ENCODE measurements around the gene AGAP3. TPM values are rescaled to one million over a fixed set of nuclear protein-coding genes. Genes with fewer than 3 reads are reported as not detected.

The AGAP3 gene
- total RNA-seq, 1 experiment from 2014 or later, result 138 TPM

- intact Hi-C loops (cut with micrococcal nuclease), result loop anchor here (1.0 kb wide), 2 partner anchors 47 to 178 kb away; no protein-coding TSS in a partner anchor
- H3K36me3 Mint-ChIP-seq (ENCODE audit: insufficient read depth, unreplicated experiment), result peaks cover 40% of the 10 kb centered on the region
- no peak overlapping the region for H3K27ac Mint-ChIP-seq (ENCODE audit: low read depth, unreplicated experiment)
- BruUV-seq (replicated peaks), result no TSS peak
- CTCF ChIA-PET, result interaction anchor here (0.6 to 2.3 kb wide), 20 partner anchors 8 to 137 kb away, joined by 3 to 9 read pairs (median 4); no protein-coding TSS in a partner anchor
- DNase-seq (ENCODE audit: unreplicated experiment), result no peak
- no peaks in the 10 kb centered on the region for H3K9me3 Mint-ChIP-seq (ENCODE audit: unreplicated experiment)
- POLR2A ChIA-PET, result interaction anchor here (1.7 kb wide), 1 partner anchor 10 kb away, joined by 12 read pairs; no protein-coding TSS in a partner anchor
- H3K27me3 Mint-ChIP-seq (ENCODE audit: insufficient read depth, unreplicated experiment), result no peaks in the 10 kb centered on the region
- H3K4me3 Mint-ChIP-seq (ENCODE audit: unreplicated experiment), result no peak overlapping the region
- no peaks in the 10 kb centered on the region for H3K4me1 Mint-ChIP-seq (ENCODE audit: insufficient read depth, unreplicated experiment)
- no peak for TF ChIP-seq CTCF (IDR thresholded peaks at IDR 0.05; ENCODE audit: unreplicated experiment)
Observed at GRCh38 chr7:151124899-151125399, 38.7 kb downstream of the AGAP3 start.

GRCh38 chr7:151125470-151125845 lies 39.2 kb downstream of the AGAP3 start:
- no peak for TF ChIP-seq CTCF (IDR thresholded peaks at IDR 0.05; ENCODE audit: unreplicated experiment)
- no TSS peak for BruUV-seq (replicated peaks)
- DNase-seq (ENCODE audit: unreplicated experiment), result no peak
- ChIA-PET POLR2A (interaction anchor here (0.7 kb wide), 1 partner anchor 10 kb away, joined by 3 read pairs; no protein-coding TSS in a partner anchor), CTCF (interaction anchor here (0.6 to 1.7 kb wide), 3 partner anchors 10 to 46 kb away, joined by 3 to 6 read pairs (median 4); no protein-coding TSS in a partner anchor)
- Mint-ChIP-seq H3K36me3 (ENCODE audit: insufficient read depth, unreplicated experiment) (peaks cover 38% of the 10 kb centered on the region), H3K4me1 (ENCODE audit: insufficient read depth, unreplicated experiment) (no peaks in the 10 kb centered on the region), H3K4me3 (ENCODE audit: unreplicated experiment) (no peak overlapping the region), H3K9me3 (ENCODE audit: unreplicated experiment) (no peaks in the 10 kb centered on the region), H3K27ac (ENCODE audit: low read depth, unreplicated experiment) (no peak overlapping the region), H3K27me3 (ENCODE audit: insufficient read depth, unreplicated experiment) (no peaks in the 10 kb centered on the region)
- intact Hi-C loops (cut with micrococcal nuclease), result no loop called here

GRCh38 chr7:151125846-151126481 lies 39.7 kb downstream of the AGAP3 start:
- Mint-ChIP-seq H3K4me1 (ENCODE audit: insufficient read depth, unreplicated experiment) (no peaks in the 10 kb centered on the region), H3K27me3 (ENCODE audit: insufficient read depth, unreplicated experiment) (no peaks in the 10 kb centered on the region), H3K4me3 (ENCODE audit: unreplicated experiment) (no peak overlapping the region), H3K36me3 (ENCODE audit: insufficient read depth, unreplicated experiment) (peaks cover 38% of the 10 kb centered on the region), H3K27ac (ENCODE audit: low read depth, unreplicated experiment) (no peak overlapping the region), H3K9me3 (ENCODE audit: unreplicated experiment) (no peaks in the 10 kb centered on the region)
- no peak for TF ChIP-seq CTCF (IDR thresholded peaks at IDR 0.05; ENCODE audit: unreplicated experiment)
- CTCF ChIA-PET, result interaction anchor here (0.6 kb wide), 1 partner anchor 12 kb away, joined by 3 read pairs; no protein-coding TSS in a partner anchor
- no TSS peak for BruUV-seq (replicated peaks)
- intact Hi-C loops (cut with micrococcal nuclease), result no loop called here
- POLR2A ChIA-PET, result interaction anchor here (0.7 kb wide), 1 partner anchor 11 kb away, joined by 3 read pairs; no protein-coding TSS in a partner anchor
- no peak for DNase-seq (ENCODE audit: unreplicated experiment)

- no peak overlapping the region for H3K4me3 Mint-ChIP-seq (ENCODE audit: unreplicated experiment)
- no peaks in the 10 kb centered on the region for H3K4me1 Mint-ChIP-seq (ENCODE audit: insufficient read depth, unreplicated experiment)
- H3K9me3 Mint-ChIP-seq (ENCODE audit: unreplicated experiment), result no peaks in the 10 kb centered on the region
- POLR2A ChIA-PET, result no interaction called here
- intact Hi-C loops (cut with micrococcal nuclease), result no loop called here
- no peak overlapping the region for H3K27ac Mint-ChIP-seq (ENCODE audit: low read depth, unreplicated experiment)
- peaks cover 39% of the 10 kb centered on the region for H3K36me3 Mint-ChIP-seq (ENCODE audit: insufficient read depth, unreplicated experiment)
- TF ChIP-seq CTCF (IDR thresholded peaks at IDR 0.05; ENCODE audit: unreplicated experiment), result no peak
- CTCF ChIA-PET, result interaction anchor here (1.2 to 1.3 kb wide), 2 partner anchors 45 to 47 kb away, joined by 4 to 5 read pairs; no protein-coding TSS in a partner anchor
- H3K27me3 Mint-ChIP-seq (ENCODE audit: insufficient read depth, unreplicated experiment), result no peaks in the 10 kb centered on the region
- BruUV-seq (replicated peaks), result no TSS peak
- DNase-seq (ENCODE audit: unreplicated experiment), result no peak
Observed at GRCh38 chr7:151126491-151127137, 40.3 kb downstream of the AGAP3 start.

Data from MCF 10A (cell line).